ENCODE results near the gene RBM28. TPM values are rescaled to one million over a fixed set of nuclear protein-coding genes. Genes with fewer than 3 reads are reported as not detected.

The RBM28 gene
- total and polyA plus RNA-seq, 7 experiments from 2014 or later: 9.0 to 51.0 (median 32.6) TPM

DNA sequence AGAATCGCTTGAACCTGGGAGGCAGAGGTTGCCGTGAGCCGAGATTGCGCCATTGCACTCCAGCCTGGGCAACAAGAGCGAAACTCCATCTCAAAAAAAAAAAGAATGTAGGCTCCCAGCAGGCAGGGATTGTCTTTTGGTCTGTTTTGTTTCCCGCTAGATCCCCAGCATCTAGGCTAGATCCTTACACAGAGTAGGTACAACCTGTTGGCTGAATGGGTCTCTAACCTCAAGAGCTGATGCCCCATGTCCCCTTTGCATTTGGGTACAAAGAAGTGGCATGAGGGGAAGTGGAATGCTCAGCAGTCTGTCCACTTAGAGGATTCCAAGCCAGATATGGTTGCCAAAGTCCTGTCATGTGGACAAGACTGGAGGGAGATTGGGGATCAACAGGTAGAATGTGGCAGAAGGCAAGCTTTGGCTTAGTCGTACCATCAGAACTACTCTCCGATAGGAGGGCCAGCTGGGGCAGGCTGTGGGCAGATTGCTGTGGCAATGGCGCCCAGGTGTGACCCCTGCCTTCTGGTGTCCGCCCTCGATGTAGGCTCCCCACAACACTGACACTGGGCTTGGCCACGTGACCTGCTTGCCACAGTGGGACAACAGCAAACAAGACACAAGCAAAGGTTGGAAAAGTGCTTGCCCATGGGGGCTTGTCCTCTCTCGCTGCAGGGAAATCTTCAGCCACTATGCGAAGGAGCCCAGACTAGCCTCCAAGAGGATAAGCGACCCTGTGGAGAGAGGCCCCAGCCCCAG lies 81.3 kb downstream of the RBM28 start:
- Histone ChIP-seq H3K9me3 (ENCODE audit: control insufficient read depth in 2 of 3, low read length in 3 of 3) (no peaks in the 10 kb centered on the region), H3K4me1 (ENCODE audit: control insufficient read depth in 2 of 2, insufficient read depth in 2 of 2, low read length in 2 of 2) (no peaks in the 10 kb centered on the region), H3K4me3 (ENCODE audit: low read length) (no peak overlapping the region), H3K36me3 (ENCODE audit: control insufficient read depth in 2 of 3, insufficient read depth in 3 of 3, low read length in 3 of 3) (no peaks in the 10 kb centered on the region), H3K27me3 (ENCODE audit: control insufficient read depth in 2 of 2, insufficient read depth in 2 of 2, low read length in 2 of 2) (peaks cover 0 to 3% of the 10 kb centered on the region in 2 donors), H3K27ac (ENCODE audit: low read depth, low read length) (no peak overlapping the region)
- ChIA-PET POLR2A (no interaction called here), CTCF (no interaction called here)
- intact Hi-C loops (cut with micrococcal nuclease): no loop called here
- no peaks in the 10 kb centered on the region for H3K9me3 Mint-ChIP-seq
- no peak overlapping the region for H3K4me3 Mint-ChIP-seq
- no peak overlapping the region for H3K27ac Mint-ChIP-seq
- peaks cover 7 to 12% (median 9%) of the 10 kb centered on the region in 5 donors for H3K27me3 Mint-ChIP-seq
- H3K36me3 Mint-ChIP-seq: no peaks in the 10 kb centered on the region
- peaks cover 0 to 1% (median 0%) of the 10 kb centered on the region in 7 donors for H3K4me1 Mint-ChIP-seq
- ATAC-seq (no peak), DNase-seq (no peak)

DNA sequence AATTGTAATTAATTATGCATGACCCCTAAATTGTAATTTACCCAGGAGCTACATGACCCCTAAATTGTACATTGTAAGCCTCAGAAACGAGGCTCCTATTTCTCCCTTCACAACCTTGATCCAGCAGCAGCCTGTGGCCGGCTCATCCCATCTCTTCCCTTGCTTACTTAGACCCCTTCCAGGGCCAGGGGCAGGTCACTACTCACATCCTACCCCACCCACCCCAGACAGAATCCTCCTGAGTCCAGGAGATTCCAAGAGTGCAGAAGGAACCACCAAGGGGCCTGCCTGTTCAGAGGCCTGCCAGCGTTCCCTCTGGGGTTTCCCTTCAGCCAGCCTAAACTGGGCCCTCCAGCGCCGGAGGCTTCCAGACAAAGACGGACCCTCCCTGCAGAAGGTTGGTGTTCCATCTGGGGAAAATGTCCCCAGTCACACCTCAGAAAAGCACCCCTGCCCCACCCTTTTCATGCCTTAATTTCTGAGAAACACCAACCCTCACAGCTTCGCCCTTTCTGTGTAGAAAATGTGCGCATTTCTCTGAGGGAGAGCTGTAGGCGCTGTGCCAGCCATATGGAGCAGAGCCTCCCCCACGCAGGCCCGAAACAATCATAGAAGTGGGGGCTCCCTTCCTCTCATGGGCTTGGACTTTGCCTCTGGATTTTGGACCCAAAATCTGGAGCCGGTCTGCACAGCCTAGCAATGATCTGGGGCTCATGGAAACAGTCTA lies 83.5 kb downstream of the RBM28 start:
- Histone ChIP-seq H3K9me3 (ENCODE audit: control insufficient read depth in 2 of 3, low read length in 3 of 3) (no peaks in the 10 kb centered on the region), H3K4me1 (ENCODE audit: control insufficient read depth in 2 of 2, insufficient read depth in 2 of 2, low read length in 2 of 2) (no peaks in the 10 kb centered on the region), H3K27me3 (ENCODE audit: control insufficient read depth in 2 of 2, insufficient read depth in 2 of 2, low read length in 2 of 2) (peaks cover 0 to 3% of the 10 kb centered on the region in 2 donors), H3K36me3 (ENCODE audit: control insufficient read depth in 2 of 3, insufficient read depth in 3 of 3, low read length in 3 of 3) (no peaks in the 10 kb centered on the region), H3K27ac (ENCODE audit: low read depth, low read length) (no peak overlapping the region), H3K4me3 (ENCODE audit: low read length) (no peak overlapping the region)
- Mint-ChIP-seq H3K9me3 (no peaks in the 10 kb centered on the region), H3K4me1 (peaks cover 0 to 3% (median 0%) of the 10 kb centered on the region in 7 donors), H3K36me3 (no peaks in the 10 kb centered on the region), H3K4me3 (no peak overlapping the region), H3K27ac (no peak overlapping the region), H3K27me3 (peaks cover 4 to 9% (median 4%) of the 10 kb centered on the region in 5 donors)
- intact Hi-C loops (cut with micrococcal nuclease): no loop called here
- DNase-seq (no peak), ATAC-seq (no peak)
- POLR2A ChIA-PET: no interaction called here
- CTCF ChIA-PET: no interaction called here

DNA sequence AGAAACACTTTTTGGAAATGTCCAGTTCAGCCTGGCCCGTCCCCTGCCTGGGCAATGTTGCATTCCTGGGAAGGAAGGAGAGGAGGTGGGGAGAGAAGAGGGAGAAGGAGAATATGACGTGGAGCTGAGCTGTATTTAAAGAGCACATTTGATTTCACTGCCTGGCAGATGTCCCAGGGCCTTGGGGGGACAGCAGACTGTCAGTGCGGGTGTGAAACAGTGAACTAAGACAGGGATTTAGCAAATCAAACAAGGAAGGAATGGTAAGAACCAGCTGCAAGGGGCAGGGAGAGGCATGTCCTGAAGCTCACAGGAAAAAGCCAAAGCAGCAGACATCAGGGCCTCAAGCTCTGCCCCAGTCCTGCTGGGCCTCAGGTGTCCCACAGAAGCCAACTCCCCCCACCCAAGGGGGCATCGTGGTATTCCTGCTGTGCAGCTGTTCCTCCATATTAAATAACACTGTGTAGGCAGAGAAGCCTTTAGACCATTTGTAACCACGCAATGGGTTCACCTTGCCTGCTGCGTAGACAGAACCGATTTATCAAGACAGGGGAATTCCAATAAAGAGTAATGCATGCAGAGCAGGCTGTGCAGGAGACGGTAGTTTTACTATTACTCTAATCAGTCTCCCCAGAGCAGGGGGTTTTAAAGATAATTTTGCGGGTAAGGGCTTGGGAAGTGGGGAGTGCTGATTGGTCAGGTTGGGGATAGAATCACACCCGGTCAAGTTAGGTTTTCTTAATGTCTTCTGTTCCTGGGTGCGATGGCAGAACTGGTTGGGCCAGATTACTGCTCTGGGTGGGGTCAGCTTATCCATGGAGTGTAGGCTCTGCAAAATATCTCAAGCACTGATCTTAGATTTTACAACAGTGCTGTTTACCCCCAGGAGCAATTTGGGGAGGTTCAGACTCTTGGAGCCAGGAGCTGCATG lies 84.3 kb downstream of the RBM28 start:
- no peaks in the 10 kb centered on the region for H3K4me1 ChIP-seq (ENCODE audit: control insufficient read depth in 2 of 2, insufficient read depth in 2 of 2, low read length in 2 of 2)
- no peaks in the 10 kb centered on the region for H3K36me3 ChIP-seq (ENCODE audit: control insufficient read depth in 2 of 3, insufficient read depth in 3 of 3, low read length in 3 of 3)
- POLR2A ChIA-PET: no interaction called here
- Mint-ChIP-seq H3K9me3 (no peaks in the 10 kb centered on the region), H3K27me3 (peaks cover 4 to 9% (median 4%) of the 10 kb centered on the region in 5 donors), H3K36me3 (no peaks in the 10 kb centered on the region), H3K4me1 (peaks cover 0 to 3% (median 0%) of the 10 kb centered on the region in 7 donors), H3K4me3 (no peak overlapping the region), H3K27ac (no peak overlapping the region)
- H3K4me3 ChIP-seq (ENCODE audit: low read length): no peak overlapping the region
- no peaks in the 10 kb centered on the region for H3K9me3 ChIP-seq (ENCODE audit: control insufficient read depth in 2 of 3, low read length in 3 of 3)
- intact Hi-C loops (cut with micrococcal nuclease): no loop called here
- DNase-seq: no peak
- no peak overlapping the region for H3K27ac ChIP-seq (ENCODE audit: low read depth, low read length)
- ATAC-seq: no peak
- H3K27me3 ChIP-seq (ENCODE audit: control insufficient read depth in 2 of 2, insufficient read depth in 2 of 2, low read length in 2 of 2): no peaks in the 10 kb centered on the region
- CTCF ChIA-PET: no interaction called here

- no peak overlapping the region for H3K4me3 ChIP-seq (ENCODE audit: low read length)
- no peaks in the 10 kb centered on the region for H3K9me3 ChIP-seq (ENCODE audit: control insufficient read depth in 2 of 3, low read length in 3 of 3)
- ChIA-PET CTCF (no interaction called here), POLR2A (interaction anchor here (0.7 kb wide), 1 partner anchor 114 kb away, joined by 4 read pairs; no protein-coding TSS in a partner anchor)
- no peaks in the 10 kb centered on the region for H3K4me1 ChIP-seq (ENCODE audit: control insufficient read depth in 2 of 2, insufficient read depth in 2 of 2, low read length in 2 of 2)
- H3K27me3 Mint-ChIP-seq: peaks cover 0 to 7% (median 4%) of the 10 kb centered on the region in 5 donors
- H3K4me1 Mint-ChIP-seq: peaks cover 0 to 7% (median 0%) of the 10 kb centered on the region in 7 donors
- intact Hi-C loops (cut with micrococcal nuclease): no loop called here
- ATAC-seq (no peak), DNase-seq (no peak)
- no peak overlapping the region for H3K27ac ChIP-seq (ENCODE audit: low read depth, low read length)
- H3K4me3 Mint-ChIP-seq: no peak overlapping the region
- no peaks in the 10 kb centered on the region for H3K27me3 ChIP-seq (ENCODE audit: control insufficient read depth in 2 of 2, insufficient read depth in 2 of 2, low read length in 2 of 2)
- H3K9me3 Mint-ChIP-seq: no peaks in the 10 kb centered on the region
- H3K27ac Mint-ChIP-seq: no peak overlapping the region
- no peaks in the 10 kb centered on the region for H3K36me3 Mint-ChIP-seq
- H3K36me3 ChIP-seq (ENCODE audit: control insufficient read depth in 2 of 3, insufficient read depth in 3 of 3, low read length in 3 of 3): no peaks in the 10 kb centered on the region
Observed at GRCh38 chr7:128257458-128257857, 86.2 kb downstream of the RBM28 start.

DNA sequence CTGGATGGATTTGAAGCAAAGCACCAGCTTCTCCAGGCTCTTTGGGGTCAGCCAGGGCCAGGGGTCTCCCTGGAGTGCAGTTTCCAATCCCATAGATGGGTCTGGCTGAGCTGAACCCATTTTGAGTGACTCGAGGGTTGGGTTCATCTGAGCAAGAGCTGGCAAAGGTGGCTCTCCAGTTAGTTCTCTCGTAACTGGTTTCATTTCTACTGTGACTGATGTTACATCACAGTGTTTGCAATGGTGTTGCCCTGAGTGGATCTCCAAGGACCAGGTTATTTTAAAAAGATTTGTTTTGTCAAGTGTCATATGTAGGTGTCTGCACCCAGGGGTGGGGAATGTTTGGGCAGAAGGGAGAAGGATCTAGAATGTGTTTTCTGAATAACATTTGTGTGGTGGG lies 88.4 kb downstream of the RBM28 start:
- Histone ChIP-seq H3K36me3 (ENCODE audit: control insufficient read depth in 2 of 3, insufficient read depth in 3 of 3, low read length in 3 of 3) (no peaks in the 10 kb centered on the region), H3K4me1 (ENCODE audit: control insufficient read depth in 2 of 2, insufficient read depth in 2 of 2, low read length in 2 of 2) (no peaks in the 10 kb centered on the region), H3K4me3 (ENCODE audit: low read length) (no peak overlapping the region), H3K9me3 (ENCODE audit: control insufficient read depth in 2 of 3, low read length in 3 of 3) (no peaks in the 10 kb centered on the region), H3K27me3 (ENCODE audit: control insufficient read depth in 2 of 2, insufficient read depth in 2 of 2, low read length in 2 of 2) (no peaks in the 10 kb centered on the region), H3K27ac (ENCODE audit: low read depth, low read length) (no peak overlapping the region)
- peaks cover 0 to 7% (median 0%) of the 10 kb centered on the region in 7 donors for H3K4me1 Mint-ChIP-seq
- POLR2A ChIA-PET: no interaction called here
- peaks cover 0 to 14% (median 4%) of the 10 kb centered on the region in 5 donors for H3K27me3 Mint-ChIP-seq
- intact Hi-C loops (cut with micrococcal nuclease): no loop called here
- ATAC-seq (no peak), DNase-seq (no peak)
- H3K4me3 Mint-ChIP-seq: no peak overlapping the region
- H3K27ac Mint-ChIP-seq: no peak overlapping the region
- no peaks in the 10 kb centered on the region for H3K36me3 Mint-ChIP-seq
- CTCF ChIA-PET: interaction anchor here (0.6 kb wide), 1 partner anchor 23 kb away, joined by 3 read pairs; no protein-coding TSS in a partner anchor
- H3K9me3 Mint-ChIP-seq: no peaks in the 10 kb centered on the region

- no peak for DNase-seq
- Mint-ChIP-seq H3K27ac (no peak overlapping the region), H3K4me3 (no peak overlapping the region), H3K9me3 (no peaks in the 10 kb centered on the region), H3K27me3 (peaks cover 3 to 14% (median 4%) of the 10 kb centered on the region in 5 donors), H3K36me3 (no peaks in the 10 kb centered on the region), H3K4me1 (peaks cover 0 to 6% (median 0%) of the 10 kb centered on the region in 7 donors)
- POLR2A ChIA-PET: no interaction called here
- H3K27ac ChIP-seq (ENCODE audit: low read depth, low read length): no peak overlapping the region
- no peak overlapping the region for H3K4me3 ChIP-seq (ENCODE audit: low read length)
- H3K36me3 ChIP-seq (ENCODE audit: control insufficient read depth in 2 of 3, insufficient read depth in 3 of 3, low read length in 3 of 3): no peaks in the 10 kb centered on the region
- no peaks in the 10 kb centered on the region for H3K9me3 ChIP-seq (ENCODE audit: control insufficient read depth in 2 of 3, low read length in 3 of 3)
- CTCF ChIA-PET: no interaction called here
- no peak for ATAC-seq
- intact Hi-C loops (cut with micrococcal nuclease): no loop called here
- H3K4me1 ChIP-seq (ENCODE audit: control insufficient read depth in 2 of 2, insufficient read depth in 2 of 2, low read length in 2 of 2): no peaks in the 10 kb centered on the region
- no peaks in the 10 kb centered on the region for H3K27me3 ChIP-seq (ENCODE audit: control insufficient read depth in 2 of 2, insufficient read depth in 2 of 2, low read length in 2 of 2)
Observed at GRCh38 chr7:128254470-128254869, 89.2 kb downstream of the RBM28 start.
